ENCODE data around the gene CARD6.
"Not testable (repeated sequence)": the region's sequence is repeated elsewhere in the genome, so short reads cannot be mapped to it uniquely, and the experiment has no call there.

The CARD6 gene, protein sequence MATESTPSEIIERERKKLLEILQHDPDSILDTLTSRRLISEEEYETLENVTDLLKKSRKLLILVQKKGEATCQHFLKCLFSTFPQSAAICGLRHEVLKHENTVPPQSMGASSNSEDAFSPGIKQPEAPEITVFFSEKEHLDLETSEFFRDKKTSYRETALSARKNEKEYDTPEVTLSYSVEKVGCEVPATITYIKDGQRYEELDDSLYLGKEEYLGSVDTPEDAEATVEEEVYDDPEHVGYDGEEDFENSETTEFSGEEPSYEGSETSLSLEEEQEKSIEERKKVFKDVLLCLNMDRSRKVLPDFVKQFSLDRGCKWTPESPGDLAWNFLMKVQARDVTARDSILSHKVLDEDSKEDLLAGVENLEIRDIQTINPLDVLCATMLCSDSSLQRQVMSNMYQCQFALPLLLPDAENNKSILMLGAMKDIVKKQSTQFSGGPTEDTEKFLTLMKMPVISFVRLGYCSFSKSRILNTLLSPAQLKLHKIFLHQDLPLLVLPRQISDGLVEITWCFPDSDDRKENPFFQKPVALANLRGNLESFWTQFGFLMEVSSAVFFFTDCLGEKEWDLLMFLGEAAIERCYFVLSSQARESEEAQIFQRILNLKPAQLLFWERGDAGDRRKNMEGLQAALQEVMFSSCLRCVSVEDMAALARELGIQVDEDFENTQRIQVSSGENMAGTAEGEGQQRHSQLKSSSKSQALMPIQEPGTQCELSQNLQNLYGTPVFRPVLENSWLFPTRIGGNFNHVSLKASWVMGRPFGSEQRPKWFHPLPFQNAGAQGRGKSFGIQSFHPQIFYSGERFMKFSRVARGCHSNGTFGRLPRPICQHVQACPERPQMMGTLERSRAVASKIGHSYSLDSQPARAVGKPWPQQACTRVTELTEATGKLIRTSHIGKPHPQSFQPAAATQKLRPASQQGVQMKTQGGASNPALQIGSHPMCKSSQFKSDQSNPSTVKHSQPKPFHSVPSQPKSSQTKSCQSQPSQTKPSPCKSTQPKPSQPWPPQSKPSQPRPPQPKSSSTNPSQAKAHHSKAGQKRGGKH

DNA sequence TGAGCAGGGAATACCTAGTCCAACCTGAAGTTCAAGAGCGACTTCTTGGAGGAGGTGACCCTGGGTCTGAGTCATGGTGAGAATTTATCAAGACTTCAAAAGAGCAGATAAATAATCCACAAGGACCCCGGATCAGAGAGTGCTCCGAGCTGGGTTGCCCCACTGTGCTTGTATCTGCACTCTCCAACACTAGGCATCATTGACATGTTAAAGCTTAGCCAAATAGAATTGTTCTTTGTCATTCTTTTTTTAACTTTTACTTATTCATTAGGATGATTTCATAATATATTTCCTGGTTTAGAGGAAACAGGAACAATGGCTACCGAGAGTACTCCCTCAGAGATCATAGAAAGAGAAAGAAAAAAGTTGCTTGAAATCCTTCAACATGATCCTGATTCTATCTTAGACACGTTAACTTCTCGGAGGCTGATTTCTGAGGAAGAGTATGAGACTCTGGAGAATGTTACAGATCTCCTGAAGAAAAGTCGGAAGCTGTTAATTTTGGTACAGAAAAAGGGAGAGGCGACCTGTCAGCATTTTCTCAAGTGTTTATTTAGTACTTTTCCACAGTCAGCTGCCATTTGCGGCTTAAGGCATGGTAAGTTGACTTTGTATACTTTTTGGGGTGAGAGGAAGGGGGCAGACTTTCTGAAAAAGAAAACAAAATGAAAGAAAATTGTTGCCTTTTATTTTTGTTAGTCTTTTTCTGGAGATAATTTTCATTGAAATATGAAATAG lies at the start of gene CARD6:
Gene CARD6, plus strand, starts transcription at position 300 of the 738 bp plus-strand sequence. Its CDS starts 16 bp downstream, at position 316.
- DNase-seq (ENCODE audit: low read depth in 1 of 2, low spot score in 1 of 2), result no peak

DNA sequence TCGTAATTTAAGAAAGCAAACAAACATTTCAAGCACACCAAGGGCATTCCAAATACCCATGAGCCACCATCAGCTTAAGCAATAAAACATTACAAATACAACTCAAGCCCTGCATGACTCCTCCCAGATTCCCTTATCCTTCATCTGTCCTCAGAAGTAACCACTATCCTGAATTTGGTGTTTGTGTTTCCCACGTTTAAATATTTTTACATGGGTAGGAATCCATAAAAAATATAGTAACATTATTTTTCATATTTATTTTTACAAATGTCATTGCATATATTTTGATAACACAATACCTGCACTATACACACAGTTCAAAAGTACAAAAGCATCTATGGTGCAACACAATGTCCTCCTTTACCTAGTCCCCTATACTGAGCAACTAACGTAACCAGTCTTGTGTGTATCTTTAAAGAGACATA lies 49.4 kb upstream of the CARD6 start:
- DNase-seq (ENCODE audit: low read depth in 1 of 2, low spot score in 1 of 2), result no peak

DNA sequence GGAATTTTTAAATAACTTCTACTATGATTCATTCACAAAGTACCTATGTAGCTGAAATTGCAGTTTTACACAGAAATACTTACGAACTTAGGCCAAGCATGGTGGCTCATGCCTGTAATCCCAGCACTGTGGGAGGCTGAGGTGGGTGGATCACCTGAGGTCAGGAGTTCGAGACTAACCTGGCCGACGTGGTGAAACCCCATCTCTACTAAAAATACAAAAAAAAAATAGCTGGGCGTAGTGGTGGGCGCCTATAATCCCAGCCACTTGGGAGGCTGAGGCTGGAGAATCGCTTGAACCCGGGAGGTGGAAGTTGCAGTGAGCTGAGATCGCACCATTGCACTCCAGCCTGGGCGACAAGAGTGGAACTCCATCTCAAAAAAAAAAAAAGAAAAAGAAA lies 48.5 kb upstream of the CARD6 start:
- not testable (repeated sequence) for DNase-seq (ENCODE audit: low read depth in 1 of 2, low spot score in 1 of 2)

DNA sequence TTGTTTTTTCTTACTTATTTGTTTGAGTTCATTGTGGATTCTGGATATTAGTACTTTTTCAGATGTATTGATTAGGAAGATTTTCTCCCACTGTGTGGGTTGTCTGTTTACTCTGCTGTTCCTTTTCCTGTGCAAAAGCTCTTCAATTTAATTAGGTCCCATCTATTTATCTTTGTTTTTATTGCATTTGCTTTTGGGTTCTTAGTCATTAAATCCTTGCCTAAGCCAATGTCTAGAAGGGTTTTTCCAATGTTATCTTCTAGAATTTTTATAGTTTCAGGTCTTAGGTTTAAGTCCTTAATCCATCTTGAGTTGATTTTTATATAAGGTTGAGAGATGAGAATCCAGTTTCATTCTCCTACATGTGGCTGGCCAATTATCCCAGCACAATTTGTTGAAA lies 46.8 kb upstream of the CARD6 start:
- DNase-seq (ENCODE audit: low read depth in 1 of 2, low spot score in 1 of 2), result not testable (repeated sequence)

DNA sequence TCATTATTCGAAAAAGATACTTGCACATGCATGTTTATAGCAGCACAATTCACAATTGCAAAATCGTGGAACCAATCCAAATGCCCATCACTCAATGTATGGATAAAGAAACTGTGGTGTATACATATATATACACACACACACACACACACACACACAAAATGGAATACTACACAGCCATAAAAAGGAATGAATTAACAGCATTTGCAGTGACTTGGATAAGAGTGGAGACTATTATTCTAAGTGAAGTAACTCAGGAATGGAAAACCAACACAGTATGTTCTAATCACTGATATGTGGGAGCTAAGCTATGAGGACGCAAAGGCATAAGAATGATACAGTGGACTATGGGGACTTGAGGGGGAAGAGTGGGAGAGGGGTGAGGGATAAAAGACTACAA lies 46.3 kb upstream of the CARD6 start:
- not testable (repeated sequence) for DNase-seq (ENCODE audit: low read depth in 1 of 2, low spot score in 1 of 2)

DNA sequence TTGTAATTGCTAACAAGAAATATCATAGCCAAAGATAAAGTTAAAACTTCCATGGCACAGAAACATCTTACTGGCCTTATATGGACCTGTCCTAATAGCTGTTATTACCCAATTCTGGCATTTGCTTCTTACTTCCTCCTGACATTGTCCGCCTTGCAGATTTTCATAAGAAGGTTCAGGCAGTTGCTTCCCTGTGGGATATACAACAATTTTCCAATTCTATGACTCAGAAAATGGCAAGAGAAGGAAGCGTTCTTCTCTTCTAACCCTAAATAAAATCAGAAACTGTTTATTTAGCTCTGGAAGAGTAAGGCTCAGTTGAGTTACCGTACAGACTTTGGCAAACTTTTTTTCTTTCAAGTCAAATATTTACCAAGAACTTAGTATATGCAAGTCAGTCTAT lies 44.7 kb upstream of the CARD6 start:
- no peak for DNase-seq (ENCODE audit: low read depth in 1 of 2, low spot score in 1 of 2)

DNA sequence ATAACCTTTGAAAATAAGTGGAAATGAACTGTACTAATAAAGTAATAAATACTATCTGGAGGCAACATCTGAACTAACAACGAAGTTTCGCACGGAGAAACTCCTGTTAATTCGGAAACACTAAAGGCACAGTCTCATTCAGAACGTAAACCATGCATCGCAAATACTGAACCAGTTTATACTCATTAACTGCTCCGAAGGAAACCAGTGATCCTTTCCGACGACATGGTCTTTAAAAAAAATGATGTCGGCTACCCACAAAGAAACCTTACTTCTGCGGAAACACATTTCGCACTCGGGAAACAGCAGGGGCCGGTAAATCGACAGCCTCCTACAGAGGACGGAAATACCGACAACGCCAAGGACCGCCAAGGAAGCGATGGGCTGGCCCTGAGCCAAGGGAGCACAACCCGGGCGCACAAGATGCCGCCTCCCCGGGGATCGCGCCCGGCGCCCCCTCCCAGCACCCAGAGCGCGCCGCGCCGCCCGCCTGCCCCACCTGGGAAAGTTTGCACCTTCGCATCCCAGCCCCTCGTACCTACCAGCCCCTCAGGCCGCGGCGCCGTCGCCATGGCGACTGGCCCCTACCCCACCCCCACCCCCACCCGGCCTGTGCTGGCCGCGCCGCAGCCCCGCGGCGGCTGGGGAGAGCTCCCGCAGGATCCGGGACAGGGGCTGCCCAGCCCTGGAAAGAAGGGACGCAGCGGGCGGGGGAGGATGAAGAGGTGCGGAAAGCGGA lies 43.7 kb upstream of the CARD6 start:
- peak; percentile 48 to 66 for DNase-seq (ENCODE audit: low read depth in 1 of 2, low spot score in 1 of 2)

DNA sequence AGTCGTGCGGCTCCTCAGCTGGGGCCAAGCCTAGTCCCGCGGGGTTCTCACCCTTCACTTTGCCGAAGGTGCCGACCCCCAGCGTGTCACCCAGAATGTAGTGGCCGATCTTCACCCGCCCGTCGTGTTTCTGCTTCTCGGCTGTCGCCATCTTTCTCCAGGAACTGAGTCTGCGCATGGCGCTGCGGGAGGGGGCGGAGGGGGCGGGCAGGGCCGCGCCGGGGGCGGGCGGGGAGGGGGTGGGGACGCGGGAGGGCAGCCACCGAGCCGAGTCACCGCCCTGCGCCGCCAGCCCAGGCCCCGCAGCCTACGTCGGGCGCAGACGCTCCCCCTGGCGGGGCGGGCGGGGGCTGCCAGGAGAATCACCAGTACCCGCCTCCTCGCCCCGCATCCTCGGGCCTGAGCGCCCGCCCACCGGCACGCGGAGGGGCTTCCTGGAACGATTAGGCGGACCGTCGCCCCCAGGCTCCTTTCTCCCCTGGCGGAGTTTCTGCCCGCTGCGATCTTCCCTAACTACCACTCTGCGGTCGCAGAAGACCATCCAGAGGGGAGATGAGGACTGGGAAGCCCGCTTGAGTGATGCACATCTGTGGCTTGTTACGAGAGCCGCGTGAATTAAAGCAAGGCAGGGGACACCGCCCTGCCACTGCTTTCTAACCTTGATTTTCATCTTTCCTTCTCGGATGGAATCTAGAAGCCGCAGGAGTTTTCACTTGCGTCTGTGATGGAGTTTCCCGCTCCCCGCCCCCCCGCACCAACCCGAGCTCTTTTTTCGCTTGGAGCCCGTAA lies 43.0 kb upstream of the CARD6 start, which contains the start of gene PRKAA1:
Gene PRKAA1, minus strand, starts transcription at position 363 of the 789 bp plus-strand sequence. Its CDS starts 185 bp downstream, at position 178.
- DNase-seq (ENCODE audit: low read depth in 1 of 2, low spot score in 1 of 2), result peak; percentile 68 to 87

DNA sequence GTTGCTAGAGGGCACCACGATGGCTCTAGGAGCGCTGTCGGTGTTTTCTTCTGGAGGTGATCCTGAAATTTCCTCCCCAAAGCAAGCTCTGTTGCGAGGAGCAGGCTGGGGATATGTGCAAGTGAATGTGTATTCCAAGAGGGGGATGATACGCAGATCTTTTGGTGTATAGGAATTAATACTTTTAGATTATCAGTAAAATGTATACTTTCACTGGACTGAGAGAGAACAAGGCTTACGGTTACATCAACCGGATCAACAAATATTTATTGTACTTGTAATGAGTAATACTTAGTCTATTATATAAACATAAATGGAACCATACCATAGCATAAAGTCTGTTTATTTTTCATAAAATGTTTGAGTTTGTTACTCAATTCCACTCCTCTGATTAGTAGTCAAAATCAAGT lies 42.4 kb upstream of the CARD6 start:
- DNase-seq (ENCODE audit: low read depth in 1 of 2, low spot score in 1 of 2), result no peak

DNA sequence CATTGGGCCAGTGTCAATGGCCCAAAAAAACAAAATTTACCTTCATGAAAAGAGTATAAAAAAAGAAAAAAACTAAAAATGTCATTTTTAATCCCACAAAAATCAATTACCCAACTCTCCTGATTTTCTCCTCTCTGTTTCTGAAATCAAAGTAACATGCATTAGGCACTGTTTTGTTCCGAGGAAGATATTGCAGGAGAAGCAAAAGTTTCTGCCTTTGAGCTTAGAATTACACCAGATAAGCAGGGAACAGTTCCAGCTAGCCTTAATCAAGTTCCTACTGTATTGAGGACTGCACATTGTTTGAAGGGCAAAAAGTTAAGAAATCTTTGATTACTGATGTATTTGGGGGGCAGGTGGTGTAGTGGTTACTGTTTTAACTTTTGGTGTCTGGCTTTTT lies 41.9 kb upstream of the CARD6 start:
- DNase-seq (ENCODE audit: low read depth in 1 of 2, low spot score in 1 of 2), result no peak

DNA sequence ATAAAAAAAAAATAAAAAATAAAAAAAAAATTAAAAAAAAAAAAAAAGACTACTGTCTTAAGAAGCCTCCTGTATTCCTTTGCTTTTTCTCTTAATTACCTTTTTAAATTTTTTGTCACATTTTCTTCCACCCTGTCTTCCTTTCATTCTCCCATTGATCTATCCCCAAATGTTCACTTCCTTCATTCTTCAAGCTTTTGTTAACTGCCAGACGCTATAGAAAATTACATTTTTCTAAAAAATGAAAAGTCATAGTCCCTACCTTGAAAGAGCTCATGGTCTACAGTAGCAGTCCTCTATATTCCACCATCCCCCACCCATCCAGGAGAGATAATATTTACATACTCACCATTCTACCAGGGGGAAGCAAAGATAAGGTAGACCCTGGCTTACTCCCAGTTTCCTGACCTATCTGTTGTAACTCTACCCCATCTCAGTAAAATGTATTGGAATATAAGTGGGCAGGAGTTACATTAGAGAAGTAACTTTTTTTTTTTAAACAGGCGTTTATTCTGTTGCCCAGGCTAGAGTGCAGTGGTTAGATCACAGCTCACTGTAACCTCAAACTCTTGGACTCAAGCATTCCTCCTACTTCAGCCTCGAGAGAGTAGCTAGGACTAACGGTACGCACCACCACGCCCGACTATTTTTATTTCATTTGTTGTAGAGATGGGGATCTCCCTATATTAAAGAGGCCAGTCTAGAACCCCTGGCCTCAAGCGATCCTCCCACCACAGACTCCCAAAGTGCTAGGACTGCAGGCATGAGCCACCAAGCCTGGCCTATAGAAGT lies 39.2 kb upstream of the CARD6 start:
- DNase-seq (ENCODE audit: low read depth in 1 of 2, low spot score in 1 of 2), result no peak

DNA sequence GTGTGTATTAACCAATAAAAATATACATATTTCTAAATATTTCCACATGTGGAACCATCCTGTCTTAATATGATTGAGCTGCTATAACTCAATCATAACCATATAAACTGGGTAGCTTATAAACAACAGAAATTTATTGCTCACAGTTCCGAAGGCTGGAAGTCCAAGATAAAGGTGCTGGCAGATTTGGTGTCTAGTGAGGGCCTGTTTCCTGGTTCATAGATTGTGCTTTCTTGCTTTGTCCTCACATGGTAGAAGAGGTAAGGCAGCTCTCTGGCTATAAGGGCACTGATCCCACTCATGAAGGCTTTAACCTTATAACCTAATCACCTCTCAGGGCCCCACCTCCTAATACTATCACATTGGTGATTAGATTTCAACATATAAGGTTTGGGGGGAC lies 29.0 kb upstream of the CARD6 start:
- DNase-seq (ENCODE audit: low read depth in 1 of 2, low spot score in 1 of 2), result no peak

DNA sequence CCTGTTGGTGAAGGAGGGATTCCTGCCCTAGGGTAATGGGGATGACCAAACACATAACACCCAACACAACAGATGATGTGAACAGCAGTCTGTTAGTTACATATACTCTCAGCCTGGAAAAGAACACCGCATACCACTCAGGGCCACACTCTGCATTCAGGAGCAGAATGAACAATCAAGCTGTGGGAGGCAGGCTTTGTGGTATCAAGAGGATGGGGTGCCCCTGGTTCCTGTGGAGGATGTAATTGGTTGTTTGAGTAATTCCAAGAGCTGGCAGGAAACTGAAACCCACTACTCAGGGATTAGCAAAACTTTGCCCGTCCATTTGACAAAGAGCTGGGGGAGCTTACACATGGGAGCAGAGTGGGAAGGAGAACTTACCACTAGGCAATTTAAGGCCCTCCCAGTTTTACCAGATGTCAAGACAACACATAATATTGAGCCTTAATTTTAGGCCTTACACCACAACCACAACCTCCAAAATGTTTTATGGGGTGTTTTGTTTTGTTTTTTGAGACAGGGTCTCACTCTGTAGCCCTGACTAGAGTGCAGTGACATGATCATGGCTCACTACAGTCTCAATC lies 27.4 kb upstream of the CARD6 start:
- DNase-seq (ENCODE audit: low read depth in 1 of 2, low spot score in 1 of 2), result no peak

DNA sequence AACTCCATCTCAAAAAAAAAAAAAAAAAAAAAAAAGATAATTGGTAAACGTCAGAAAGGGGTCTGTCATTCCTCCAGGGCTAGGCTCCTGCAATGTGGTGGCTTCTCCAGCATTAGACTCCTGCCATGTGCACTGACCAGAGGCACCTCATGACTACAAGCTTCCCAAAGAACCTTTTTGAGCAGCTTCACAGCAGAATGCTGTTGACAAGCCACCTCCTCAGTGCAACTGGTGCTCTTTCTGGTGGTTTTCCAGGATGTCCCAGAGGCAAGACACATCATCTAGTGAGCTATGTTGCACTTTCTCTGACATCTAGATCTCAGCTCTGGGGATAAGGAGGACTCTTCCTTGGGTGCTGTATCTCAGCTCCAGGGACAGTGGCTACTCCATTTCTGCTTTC lies 17.7 kb upstream of the CARD6 start:
- DNase-seq (ENCODE audit: low read depth in 1 of 2, low spot score in 1 of 2), result no peak

DNA sequence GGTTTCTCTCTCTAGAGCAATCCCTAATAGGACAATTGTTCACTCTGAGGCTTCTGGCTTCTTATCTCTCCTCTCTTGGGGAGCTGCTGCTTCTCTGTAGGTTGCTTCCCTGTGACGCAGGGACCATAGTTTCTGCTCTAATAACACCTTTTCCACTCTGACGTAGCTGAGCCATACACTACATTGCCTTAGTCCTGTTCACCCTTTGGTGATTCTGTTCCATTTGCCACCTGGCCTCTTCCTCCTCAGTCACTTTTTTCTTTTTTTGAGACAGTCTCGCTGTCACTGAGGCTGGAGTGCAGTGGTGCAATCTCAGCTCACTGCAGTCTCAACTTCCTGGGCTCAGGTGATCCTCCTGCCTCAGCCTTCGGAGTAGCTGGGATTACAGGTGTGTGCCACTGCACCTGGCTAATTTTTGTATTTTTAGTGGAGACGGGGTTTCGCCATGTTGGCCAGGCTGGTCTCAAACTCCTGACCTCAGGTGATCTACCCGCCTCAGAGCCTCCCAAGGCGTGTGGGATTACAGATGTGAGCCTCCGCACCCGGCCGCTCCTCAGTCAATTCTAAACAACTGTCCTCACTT lies 15.6 kb upstream of the CARD6 start:
- DNase-seq (ENCODE audit: low read depth in 1 of 2, low spot score in 1 of 2), result not testable (repeated sequence)

DNA sequence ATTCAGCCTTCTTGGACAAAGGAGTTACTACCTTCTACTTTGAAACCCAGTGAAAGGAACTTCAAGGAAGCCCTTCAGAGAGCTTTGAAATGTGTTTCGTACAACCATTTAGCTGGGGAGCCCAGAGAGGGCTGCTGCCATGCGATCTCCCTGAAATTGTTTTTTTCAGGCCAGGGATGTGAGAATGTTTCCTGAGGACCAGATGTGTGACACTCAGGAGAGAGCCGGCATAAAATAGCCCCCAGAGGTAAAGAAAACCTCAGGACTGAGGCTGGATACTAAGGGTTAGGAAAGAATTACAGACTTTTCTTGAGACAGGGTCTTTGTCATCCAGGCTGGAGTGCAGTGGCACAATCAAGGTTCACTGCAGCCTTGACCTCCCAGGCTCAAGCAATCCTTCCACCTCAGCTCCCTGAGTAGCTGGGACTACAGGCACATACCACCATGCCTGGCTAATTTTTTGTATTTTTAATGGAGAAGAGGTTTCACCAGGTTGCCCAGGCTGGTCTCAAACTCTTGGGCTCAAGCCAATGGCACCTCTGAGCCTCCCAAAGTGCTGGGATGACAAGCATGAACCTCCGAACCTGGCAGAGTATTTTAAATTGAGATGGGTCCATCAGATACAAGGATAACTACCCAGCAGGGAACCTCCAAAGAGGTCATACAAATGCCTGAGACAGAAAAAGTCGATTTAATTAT lies 14.5 kb upstream of the CARD6 start:
- no peak for DNase-seq (ENCODE audit: low read depth in 1 of 2, low spot score in 1 of 2)

Measured in activated T-helper 1 cell treated with anti-CD3 and anti-CD28 coated beads, Interleukin-2, amount 50 U/mL, for 16 hours (primary cell).